ENCODE results near the gene DLK1. TPM values are rescaled to one million over a fixed set of nuclear protein-coding genes. Genes with fewer than 3 reads are reported as not detected.

The DLK1 gene
- total RNA-seq, 5 donors from 2014 or later (not counting 1 experiment from before 2014, with no cell fraction given) = 1.7 to 2.2 (median 2.2) TPM; not detected in 2

GRCh38 chr14:100769035-100769939, 42.6 kb downstream of the DLK1 start:
- Histone ChIP-seq H3K27me3 (replicated peaks in 1 of 2; ENCODE audit: control insufficient read depth in 2 of 2, extremely low read depth in 1 of 2, insufficient read depth in 2 of 2, low read length in 1 of 2) (peaks cover 0 to 31% of the 10 kb centered on the region in 2 experiments), H3K4me1 (ENCODE audit: control insufficient read depth in 1 of 2, extremely low read depth in 1 of 2, insufficient read depth in 2 of 2, low read length in 2 of 2) (no peaks in the 10 kb centered on the region), H3K9me3 (no peaks in the 10 kb centered on the region), H3K4me3 (ENCODE audit: control insufficient read depth in 1 of 2, extremely low read depth in 1 of 2, low read length in 1 of 2) (no peak overlapping the region), H3K27ac (ENCODE audit: low read length) (no peak overlapping the region), H3K36me3 (ENCODE audit: control insufficient read depth in 2 of 2, extremely low read depth in 1 of 2, insufficient read depth in 1 of 2, low read length in 1 of 2) (no peaks in the 10 kb centered on the region)
- ATAC-seq (replicated peaks in 1 of 4) = no peak
- no peak for DNase-seq
- H3K27ac Mint-ChIP-seq = no peak overlapping the region
- H3K4me1 Mint-ChIP-seq = no peaks in the 10 kb centered on the region
- ChIA-PET POLR2A (no interaction called here), CTCF (no interaction called here)
- 85% methylated on average over 22 of the region's 32 CpGs for WGBS (ENCODE audit: insufficient coverage)
- H3K4me3 Mint-ChIP-seq = no peak overlapping the region
- no peaks in the 10 kb centered on the region for H3K9me3 Mint-ChIP-seq
- no peaks in the 10 kb centered on the region for H3K36me3 Mint-ChIP-seq
- H3K27me3 Mint-ChIP-seq = peaks cover 17 to 22% of the 10 kb centered on the region in 2 donors

GRCh38 chr14:100770046-100770445, 43.4 kb downstream of the DLK1 start:
- H3K4me1 Mint-ChIP-seq = no peaks in the 10 kb centered on the region
- no peak overlapping the region for H3K4me3 Mint-ChIP-seq
- no CpG with 5 or more reads among the region's 4 CpGs for WGBS (ENCODE audit: insufficient coverage)
- Histone ChIP-seq H3K4me3 (ENCODE audit: control insufficient read depth in 1 of 2, extremely low read depth in 1 of 2, low read length in 1 of 2) (no peak overlapping the region), H3K27me3 (replicated peaks in 1 of 2; ENCODE audit: control insufficient read depth in 2 of 2, extremely low read depth in 1 of 2, insufficient read depth in 2 of 2, low read length in 1 of 2) (peaks cover 0 to 28% of the 10 kb centered on the region in 2 experiments), H3K9me3 (no peaks in the 10 kb centered on the region), H3K27ac (ENCODE audit: low read length) (no peak overlapping the region), H3K36me3 (ENCODE audit: control insufficient read depth in 2 of 2, extremely low read depth in 1 of 2, insufficient read depth in 1 of 2, low read length in 1 of 2) (no peaks in the 10 kb centered on the region), H3K4me1 (ENCODE audit: control insufficient read depth in 1 of 2, extremely low read depth in 1 of 2, insufficient read depth in 2 of 2, low read length in 2 of 2) (no peaks in the 10 kb centered on the region)
- ChIA-PET CTCF (no interaction called here), POLR2A (no interaction called here)
- peaks cover 17% of the 10 kb centered on the region in 2 donors for H3K27me3 Mint-ChIP-seq
- H3K36me3 Mint-ChIP-seq = no peaks in the 10 kb centered on the region
- no peak overlapping the region for H3K27ac Mint-ChIP-seq
- no peak for ATAC-seq (replicated peaks in 1 of 4)
- H3K9me3 Mint-ChIP-seq = no peaks in the 10 kb centered on the region
- DNase-seq = no peak

- no peak for DNase-seq
- H3K27me3 Mint-ChIP-seq = peaks cover 15 to 17% of the 10 kb centered on the region in 2 donors
- Histone ChIP-seq H3K9me3 (no peaks in the 10 kb centered on the region), H3K36me3 (ENCODE audit: control insufficient read depth in 2 of 2, extremely low read depth in 1 of 2, insufficient read depth in 1 of 2, low read length in 1 of 2) (no peaks in the 10 kb centered on the region), H3K4me1 (ENCODE audit: control insufficient read depth in 1 of 2, extremely low read depth in 1 of 2, insufficient read depth in 2 of 2, low read length in 2 of 2) (no peaks in the 10 kb centered on the region), H3K27me3 (replicated peaks in 1 of 2; ENCODE audit: control insufficient read depth in 2 of 2, extremely low read depth in 1 of 2, insufficient read depth in 2 of 2, low read length in 1 of 2) (peaks cover 0 to 32% of the 10 kb centered on the region in 2 experiments), H3K4me3 (ENCODE audit: control insufficient read depth in 1 of 2, extremely low read depth in 1 of 2, low read length in 1 of 2) (no peak overlapping the region), H3K27ac (ENCODE audit: low read length) (no peak overlapping the region)
- H3K27ac Mint-ChIP-seq = no peak overlapping the region
- H3K4me1 Mint-ChIP-seq = no peaks in the 10 kb centered on the region
- CTCF ChIA-PET = no interaction called here
- no peaks in the 10 kb centered on the region for H3K36me3 Mint-ChIP-seq
- no peak for ATAC-seq (replicated peaks in 1 of 4)
- H3K9me3 Mint-ChIP-seq = no peaks in the 10 kb centered on the region
- 78% methylated on average over 2 of the region's 5 CpGs for WGBS (ENCODE audit: insufficient coverage)
- no peak overlapping the region for H3K4me3 Mint-ChIP-seq
- POLR2A ChIA-PET = no interaction called here
Observed at GRCh38 chr14:100770605-100771120, 44.0 kb downstream of the DLK1 start.

DNA sequence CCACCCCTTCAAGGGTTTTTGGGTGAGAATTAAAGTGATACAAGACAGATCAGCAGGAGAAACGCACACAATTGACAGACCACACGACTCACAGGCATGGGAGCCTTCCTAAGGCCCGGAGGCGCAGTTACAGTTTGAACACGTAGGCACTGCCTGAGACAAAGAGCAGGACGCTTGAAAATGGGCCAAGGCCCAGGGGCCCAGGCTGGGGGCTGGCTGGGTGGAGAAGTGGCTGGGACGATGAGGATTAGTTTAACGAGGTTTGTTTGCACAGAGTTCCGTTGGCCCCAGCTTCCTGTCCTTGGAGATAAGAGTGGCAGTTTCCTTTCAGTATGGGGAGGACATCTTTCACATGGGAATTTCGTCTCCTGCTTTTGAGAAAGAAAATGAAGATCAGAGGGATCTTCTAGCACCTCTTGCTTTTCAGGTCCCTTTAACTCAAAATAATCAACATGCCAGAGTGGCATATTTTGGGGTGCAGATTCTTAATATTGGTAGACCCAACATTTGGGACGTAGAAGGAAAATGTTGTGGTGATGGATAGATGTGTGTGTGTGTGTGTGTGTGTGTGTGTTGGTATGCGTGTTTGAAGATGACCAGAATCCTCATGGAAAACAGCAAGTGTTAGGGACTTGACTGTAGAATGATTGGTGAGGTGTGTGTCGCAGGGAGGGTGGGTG, 44.6 kb downstream of the DLK1 start:
- ATAC-seq (replicated peaks in 1 of 4) (no peak), DNase-seq (no peak)
- ChIA-PET CTCF (no interaction called here), POLR2A (no interaction called here)
- H3K4me1 Mint-ChIP-seq = no peaks in the 10 kb centered on the region
- H3K9me3 Mint-ChIP-seq = no peaks in the 10 kb centered on the region
- H3K36me3 Mint-ChIP-seq = no peaks in the 10 kb centered on the region
- H3K4me3 ChIP-seq (ENCODE audit: control insufficient read depth in 1 of 2, extremely low read depth in 1 of 2, low read length in 1 of 2) = no peak overlapping the region
- H3K27me3 ChIP-seq (replicated peaks in 1 of 2; ENCODE audit: control insufficient read depth in 2 of 2, extremely low read depth in 1 of 2, insufficient read depth in 2 of 2, low read length in 1 of 2) = peaks cover 0 to 30% of the 10 kb centered on the region in 2 experiments
- 77% methylated on average over 11 of the region's 13 CpGs for WGBS (ENCODE audit: insufficient coverage)
- no peak overlapping the region for H3K27ac ChIP-seq (ENCODE audit: low read length)
- H3K9me3 ChIP-seq = no peaks in the 10 kb centered on the region
- no peak overlapping the region for H3K27ac Mint-ChIP-seq
- H3K27me3 Mint-ChIP-seq = peaks cover 15 to 19% of the 10 kb centered on the region in 2 donors
- no peaks in the 10 kb centered on the region for H3K36me3 ChIP-seq (ENCODE audit: control insufficient read depth in 2 of 2, extremely low read depth in 1 of 2, insufficient read depth in 1 of 2, low read length in 1 of 2)
- H3K4me1 ChIP-seq (ENCODE audit: control insufficient read depth in 1 of 2, extremely low read depth in 1 of 2, insufficient read depth in 2 of 2, low read length in 2 of 2) = no peaks in the 10 kb centered on the region
- no peak overlapping the region for H3K4me3 Mint-ChIP-seq

GRCh38 chr14:100772607-100773165, 46.0 kb downstream of the DLK1 start:
- ChIA-PET CTCF (no interaction called here), POLR2A (no interaction called here)
- no peak overlapping the region for H3K4me3 Mint-ChIP-seq
- no peak overlapping the region for H3K27ac ChIP-seq (ENCODE audit: low read length)
- ATAC-seq (replicated peaks in 1 of 4) = no peak
- peaks cover 0 to 31% of the 10 kb centered on the region in 2 experiments for H3K27me3 ChIP-seq (replicated peaks in 1 of 2; ENCODE audit: control insufficient read depth in 2 of 2, extremely low read depth in 1 of 2, insufficient read depth in 2 of 2, low read length in 1 of 2)
- no peaks in the 10 kb centered on the region for H3K9me3 Mint-ChIP-seq
- H3K36me3 Mint-ChIP-seq = no peaks in the 10 kb centered on the region
- peaks cover 10 to 19% of the 10 kb centered on the region in 2 donors for H3K27me3 Mint-ChIP-seq
- H3K27ac Mint-ChIP-seq = no peak overlapping the region
- no peaks in the 10 kb centered on the region for H3K4me1 Mint-ChIP-seq
- H3K36me3 ChIP-seq (ENCODE audit: control insufficient read depth in 2 of 2, extremely low read depth in 1 of 2, insufficient read depth in 1 of 2, low read length in 1 of 2) = no peaks in the 10 kb centered on the region
- no peak for DNase-seq
- H3K4me3 ChIP-seq (ENCODE audit: control insufficient read depth in 1 of 2, extremely low read depth in 1 of 2, low read length in 1 of 2) = no peak overlapping the region
- WGBS (ENCODE audit: insufficient coverage) = 90% methylated on average over 3 of the region's 9 CpGs
- H3K4me1 ChIP-seq (ENCODE audit: control insufficient read depth in 1 of 2, extremely low read depth in 1 of 2, insufficient read depth in 2 of 2, low read length in 2 of 2) = no peaks in the 10 kb centered on the region
- H3K9me3 ChIP-seq = no peaks in the 10 kb centered on the region

GRCh38 chr14:100773331-100774163, 46.9 kb downstream of the DLK1 start:
- Histone ChIP-seq H3K4me1 (ENCODE audit: control insufficient read depth in 1 of 2, extremely low read depth in 1 of 2, insufficient read depth in 2 of 2, low read length in 2 of 2) (no peaks in the 10 kb centered on the region), H3K27ac (ENCODE audit: low read length) (no peak overlapping the region), H3K27me3 (replicated peaks in 1 of 2; ENCODE audit: control insufficient read depth in 2 of 2, extremely low read depth in 1 of 2, insufficient read depth in 2 of 2, low read length in 1 of 2) (peaks cover 0 to 28% of the 10 kb centered on the region in 2 experiments), H3K36me3 (ENCODE audit: control insufficient read depth in 2 of 2, extremely low read depth in 1 of 2, insufficient read depth in 1 of 2, low read length in 1 of 2) (no peaks in the 10 kb centered on the region), H3K9me3 (no peaks in the 10 kb centered on the region), H3K4me3 (ENCODE audit: control insufficient read depth in 1 of 2, extremely low read depth in 1 of 2, low read length in 1 of 2) (no peak overlapping the region)
- H3K27ac Mint-ChIP-seq = no peak overlapping the region
- ChIA-PET CTCF (no interaction called here), POLR2A (no interaction called here)
- no peak overlapping the region for H3K4me3 Mint-ChIP-seq
- H3K4me1 Mint-ChIP-seq = no peaks in the 10 kb centered on the region
- DNase-seq (peak in 1 of 35 experiments; percentile 20), ATAC-seq (replicated peaks in 1 of 4) (no peak)
- no peaks in the 10 kb centered on the region for H3K36me3 Mint-ChIP-seq
- 80% methylated on average over 12 of the region's 16 CpGs for WGBS (ENCODE audit: insufficient coverage)
- peaks cover 10 to 19% of the 10 kb centered on the region in 2 donors for H3K27me3 Mint-ChIP-seq
- no peaks in the 10 kb centered on the region for H3K9me3 Mint-ChIP-seq

Data from T-cell (primary cell).